SK-N-SH (cell line): ENCODE data around the gene HES1.

Source experiments
- CTCF ChIP-seq: fragments of 200-600 bp; sonication (generic); IDR thresholded peaks from 2 replicates; pipeline ENCODE4 v1.6.1; 2017; ENCODE audit warnings: antibody characterized with exemption, mild to moderate bottlenecking, moderate library complexity
- EP300 ChIP-seq, 2 experiments: IDR thresholded peaks; 2 replicates each; pipeline versions ENCODE4 v1.4.0 to v1.6.1; 2012; ENCODE audit warnings: borderline replicate concordance in 1 of 2, low read depth in 1 of 2, low read length in 1 of 2
- EZH2phosphoT487 ChIP-seq: fragments of 200-600 bp; sonication (generic); IDR thresholded peaks from 2 replicates; pipeline ENCODE4 v1.6.1; 2017; ENCODE audit warnings: low read depth, mixed run types, mild to moderate bottlenecking, antibody characterized with exemption, moderate library complexity, borderline replicate concordance
- FOSL2 ChIP-seq: IDR thresholded peaks from 2 replicates; pipeline ENCODE4 v1.4.0; 2012; ENCODE audit warnings: low read depth, mild to moderate bottlenecking, moderate library complexity, borderline replicate concordance
- JUND ChIP-seq: IDR thresholded peaks from 2 replicates; pipeline ENCODE4 v1.4.0; 2012
- MXI1 ChIP-seq: IDR thresholded peaks from 2 replicates; pipeline ENCODE4 v1.6.1; 2012; ENCODE audit warnings: mild to moderate bottlenecking, low read depth, low read length, improper control_type of control experiment
- POLR2AphosphoS5 ChIP-seq: IDR thresholded peaks from 2 replicates; pipeline ENCODE4 v1.6.1; 2012; ENCODE audit warnings: low read depth, low read length
- REST ChIP-seq: IDR thresholded peaks from 2 replicates; pipeline ENCODE4 v1.6.1; 2012; ENCODE audit warnings: mild to moderate bottlenecking, low read depth, low read length, moderate library complexity
- SMC3 ChIP-seq: IDR thresholded peaks from 2 replicates; pipeline ENCODE4 v1.6.1; 2012; ENCODE audit warnings: low read depth, low read length, improper control_type of control experiment
- TAF1 ChIP-seq: IDR thresholded peaks from 2 replicates; pipeline ENCODE4 v1.6.1; 2012; ENCODE audit warnings: low read depth, mild to moderate bottlenecking, low read length, moderate library complexity, borderline replicate concordance
- TF ChIP-seq, protein P1 (sequence below): IDR thresholded peaks from 2 replicates; pipeline ENCODE4 v1.4.0; 2012; ENCODE audit warnings: low read depth

DNA sequence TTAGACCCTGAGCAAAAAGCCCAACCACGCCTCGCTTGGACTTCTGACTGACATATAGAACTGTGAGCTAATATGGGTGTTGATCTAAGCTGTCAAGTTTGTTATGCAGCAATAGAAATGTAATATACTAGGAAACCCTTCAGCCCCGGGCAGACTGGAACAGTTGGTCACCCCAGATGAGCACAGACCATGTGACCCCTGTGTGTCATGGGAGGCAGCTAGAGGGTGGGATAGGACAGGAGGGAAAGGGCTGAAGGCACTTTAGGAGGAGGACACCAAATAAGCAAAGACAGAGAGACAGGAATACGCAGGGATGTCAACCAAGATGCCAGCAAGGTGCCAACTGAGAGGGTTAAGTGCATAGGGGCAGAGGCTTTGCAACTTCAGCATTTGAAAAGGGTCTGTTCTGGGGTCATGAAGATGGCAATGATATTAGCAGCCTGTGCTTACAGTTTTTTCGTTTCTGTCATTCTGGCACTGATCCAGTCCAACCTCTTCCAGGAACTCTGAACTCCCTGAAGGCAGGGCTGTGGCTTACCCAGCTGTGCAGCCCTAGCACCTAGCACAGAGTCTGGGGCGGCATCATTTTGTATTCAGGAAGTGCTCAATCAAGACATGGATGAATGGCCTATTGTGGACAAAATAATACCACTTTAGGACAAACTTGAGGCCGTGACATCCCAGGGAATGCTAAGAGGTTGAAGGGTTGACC, 51.4 kb downstream of the HES1 start:
- TF ChIP-seq TAF1 (no peak), CTCF (no peak), EP300 (IDR thresholded peaks at IDR 0.05; ENCODE audit: borderline replicate concordance in 1 of 2, low read depth in 1 of 2, low read length in 1 of 2) (no peak), REST (no peak), SMC3 (no peak), EZH2phosphoT487 (no peak), POLR2AphosphoS5 (no peak), MXI1 (no peak), JUND (no peak), FOSL2 (no peak)
- TF ChIP-seq, protein P1, sequence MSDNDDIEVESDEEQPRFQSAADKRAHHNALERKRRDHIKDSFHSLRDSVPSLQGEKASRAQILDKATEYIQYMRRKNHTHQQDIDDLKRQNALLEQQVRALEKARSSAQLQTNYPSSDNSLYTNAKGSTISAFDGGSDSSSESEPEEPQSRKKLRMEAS, result no peak
